GM21723 (cell line): Measurements from ENCODE around the gene HCFC1.

Source experiments
- ATAC-seq: cut with Tn5 transposase; IDR thresholded peaks from one replicate; pipeline ENCODE4 v1.9.1; 2021; ENCODE audit warnings: mild to moderate bottlenecking, moderate library complexity; ENCODE audit not compliant: unreplicated experiment

Gene HCFC1

DNA sequence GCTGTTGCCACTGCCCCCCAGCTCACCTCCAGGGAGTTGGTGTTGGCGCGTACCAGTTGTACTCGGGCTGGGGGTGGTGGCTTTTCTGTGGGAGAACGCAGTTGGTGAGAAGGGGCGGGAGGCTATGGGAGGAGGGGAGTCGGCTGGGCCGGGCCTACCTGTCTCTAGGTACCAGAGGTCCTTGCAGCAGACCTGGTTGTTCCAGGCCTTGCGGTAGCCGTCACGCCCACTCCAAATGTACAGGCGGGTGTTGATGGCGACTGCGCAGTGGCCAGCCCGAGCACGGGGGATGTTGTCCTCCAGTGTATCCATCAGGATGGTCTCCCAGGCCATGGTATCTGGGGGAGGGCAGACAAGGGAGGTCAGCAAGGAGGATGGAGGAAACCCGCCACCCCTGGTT is 11.5 kb downstream of the HCFC1 start:
- no peak for ATAC-seq

GRCh38 chrX:153959649-153960048 is 12.0 kb downstream of the HCFC1 start:
- no peak for ATAC-seq

GRCh38 chrX:153958605-153959004 is 13.0 kb downstream of the HCFC1 start:
- no peak for ATAC-seq

GRCh38 chrX:153957224-153957623 is 14.4 kb downstream of the HCFC1 start:
- no peak for ATAC-seq

DNA sequence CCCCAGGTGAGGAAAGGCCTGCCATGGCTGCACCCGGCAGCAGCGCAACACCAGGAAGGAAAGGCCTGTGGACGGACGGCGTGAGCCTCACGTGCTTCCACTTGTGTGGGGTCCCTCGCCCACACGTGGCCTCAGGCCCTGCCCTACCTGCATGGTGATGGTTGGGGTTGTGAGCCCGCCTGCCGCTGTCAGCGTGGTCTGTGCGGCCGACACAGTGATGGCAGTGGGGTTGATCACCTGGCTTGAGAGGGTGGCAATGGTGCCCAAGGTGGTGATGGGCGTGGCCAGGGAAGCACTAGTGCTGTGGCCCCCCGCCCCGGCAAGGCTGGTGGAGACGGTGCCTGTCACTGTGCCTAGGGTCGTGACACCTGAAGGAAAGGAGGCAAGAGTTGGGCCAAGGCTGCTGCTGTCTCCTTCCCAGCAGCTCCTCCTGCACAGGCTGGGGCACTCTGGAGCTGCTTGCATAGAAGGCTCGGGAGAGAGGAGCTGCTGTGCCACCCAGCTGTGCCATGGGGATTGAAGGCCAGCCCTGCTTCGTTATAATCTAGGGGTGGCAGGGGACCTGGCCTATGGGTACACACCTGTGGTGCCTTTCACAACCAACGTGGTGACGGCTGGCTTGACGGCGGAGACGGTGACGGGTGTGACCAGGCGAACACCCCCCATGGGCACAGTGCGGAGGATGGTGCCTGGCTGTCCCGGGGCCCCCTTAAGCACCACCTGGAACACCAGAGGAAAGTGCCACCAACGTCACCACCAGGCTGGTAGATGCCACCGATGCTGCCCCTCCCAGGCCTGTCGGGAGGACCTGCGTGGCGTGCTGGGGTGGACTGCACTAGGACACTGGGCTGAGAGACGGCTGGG is 15.3 kb downstream of the HCFC1 start:
- ATAC-seq: no peak

DNA sequence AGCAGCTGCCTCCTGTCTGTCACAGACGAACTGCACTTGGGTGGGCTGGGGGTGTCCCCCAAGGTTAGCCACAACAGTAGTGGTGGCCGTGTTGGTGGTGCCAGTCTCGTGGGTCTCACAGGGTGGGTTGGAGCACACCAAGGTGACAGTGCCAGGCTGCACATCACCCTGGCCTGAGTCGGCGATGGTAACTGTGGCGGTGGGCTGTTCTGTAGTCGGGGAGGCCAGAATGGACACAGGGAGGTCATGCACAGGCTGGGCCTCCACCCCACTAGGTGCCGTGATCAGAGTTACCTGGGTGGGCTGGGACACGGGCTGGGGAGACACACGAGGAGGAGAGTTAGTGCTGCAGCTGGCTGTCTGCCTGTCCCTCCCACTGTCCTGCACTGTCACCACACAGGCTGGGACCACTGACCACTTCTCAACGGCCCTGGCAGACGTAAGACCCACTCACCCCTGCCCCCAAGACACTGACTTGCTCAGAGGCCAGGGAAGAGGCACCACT is 16.3 kb downstream of the HCFC1 start:
- ATAC-seq: no peak

- no peak for ATAC-seq
Measured at GRCh38 chrX:153954558-153955227, 16.9 kb downstream of the HCFC1 start.

DNA sequence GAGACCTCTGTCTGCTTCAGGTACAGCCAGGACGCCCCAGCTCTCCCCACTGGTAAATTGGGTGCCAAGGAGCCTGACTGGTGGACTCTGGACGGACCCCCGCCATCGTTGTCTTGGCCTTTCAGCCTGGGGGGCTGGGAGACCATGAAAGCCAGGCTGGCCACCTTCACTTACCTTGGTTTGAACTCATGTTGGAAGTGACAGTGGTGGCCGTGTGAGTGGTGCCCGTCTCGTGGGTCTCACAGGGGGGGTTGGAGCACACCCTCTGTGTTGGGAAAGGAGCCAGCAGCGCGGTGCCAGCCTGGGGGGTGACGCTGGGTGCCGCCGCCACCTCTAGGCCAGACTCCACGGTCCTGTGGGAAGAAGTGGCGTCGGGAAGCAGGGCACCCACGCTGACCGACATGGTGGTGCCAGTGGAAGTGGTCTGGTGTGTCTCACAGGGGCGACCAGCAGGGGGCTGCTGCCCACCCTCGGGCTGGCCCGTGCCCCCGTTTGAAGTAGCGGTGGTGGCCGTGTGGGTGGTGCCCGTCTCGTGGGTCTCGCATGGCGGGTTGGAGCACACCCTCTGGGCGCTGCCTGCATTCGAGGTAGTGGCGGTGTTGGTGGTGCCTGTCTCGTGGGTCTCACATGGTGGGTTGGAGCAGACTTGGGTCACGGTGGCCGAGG is 17.6 kb downstream of the HCFC1 start:
- no peak for ATAC-seq

DNA sequence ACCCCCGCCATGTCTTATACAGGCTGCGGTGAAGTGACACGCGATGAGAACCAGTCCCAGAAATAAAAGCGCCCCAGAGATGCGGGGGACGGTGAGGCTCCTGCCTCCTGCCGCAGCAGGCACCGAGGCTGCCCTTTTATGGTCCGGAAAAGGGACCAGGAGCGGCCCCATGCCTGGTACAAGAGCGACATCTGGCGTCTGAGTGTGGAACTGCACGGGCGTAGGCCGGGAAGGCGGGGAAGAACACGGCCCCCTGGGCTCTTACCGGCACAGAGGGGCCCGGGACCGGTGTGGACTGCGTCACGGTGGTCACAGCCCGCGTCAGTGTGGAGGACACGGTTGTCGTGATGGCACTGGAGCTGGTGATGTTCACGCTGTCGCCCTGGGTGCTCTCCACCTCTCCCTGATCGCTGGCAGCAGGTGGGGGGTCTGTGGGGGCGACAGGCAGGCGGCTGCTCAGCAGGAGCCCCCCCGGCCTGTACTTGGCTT is 18.2 kb downstream of the HCFC1 start:
- peak; percentile 64 for ATAC-seq

DNA sequence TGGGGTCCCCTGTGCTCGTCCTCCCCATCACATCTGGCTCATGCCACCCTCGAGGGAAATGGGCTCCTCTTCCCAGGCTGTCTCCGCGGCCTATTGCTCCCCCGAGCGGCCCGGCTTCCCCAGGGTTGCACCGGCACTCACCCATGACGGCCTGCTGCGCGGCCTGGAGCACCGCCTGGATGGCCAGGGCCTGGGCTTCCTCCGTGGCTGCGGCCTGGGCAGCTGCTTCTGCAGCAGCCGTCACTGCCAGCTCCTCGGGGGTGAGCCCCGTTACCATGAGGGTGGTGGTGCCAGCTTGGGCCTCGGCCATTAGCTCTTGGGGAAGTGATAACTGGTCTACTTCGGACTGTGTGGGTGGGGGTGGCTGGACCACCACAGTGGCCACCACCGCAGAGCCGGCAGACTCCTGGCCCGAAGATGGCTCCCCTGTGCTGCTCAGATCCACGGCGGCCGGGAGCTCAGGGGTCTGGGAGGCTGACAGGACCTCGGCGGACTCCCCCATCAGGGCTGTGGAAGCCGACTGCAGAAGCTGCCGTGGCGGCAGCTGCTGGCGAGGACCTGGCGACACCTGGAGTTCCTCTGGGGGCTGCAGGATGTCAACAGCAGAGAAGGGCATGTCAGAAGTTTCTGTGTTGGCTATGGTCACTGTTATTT is 19.1 kb downstream of the HCFC1 start:
- no peak for ATAC-seq

DNA sequence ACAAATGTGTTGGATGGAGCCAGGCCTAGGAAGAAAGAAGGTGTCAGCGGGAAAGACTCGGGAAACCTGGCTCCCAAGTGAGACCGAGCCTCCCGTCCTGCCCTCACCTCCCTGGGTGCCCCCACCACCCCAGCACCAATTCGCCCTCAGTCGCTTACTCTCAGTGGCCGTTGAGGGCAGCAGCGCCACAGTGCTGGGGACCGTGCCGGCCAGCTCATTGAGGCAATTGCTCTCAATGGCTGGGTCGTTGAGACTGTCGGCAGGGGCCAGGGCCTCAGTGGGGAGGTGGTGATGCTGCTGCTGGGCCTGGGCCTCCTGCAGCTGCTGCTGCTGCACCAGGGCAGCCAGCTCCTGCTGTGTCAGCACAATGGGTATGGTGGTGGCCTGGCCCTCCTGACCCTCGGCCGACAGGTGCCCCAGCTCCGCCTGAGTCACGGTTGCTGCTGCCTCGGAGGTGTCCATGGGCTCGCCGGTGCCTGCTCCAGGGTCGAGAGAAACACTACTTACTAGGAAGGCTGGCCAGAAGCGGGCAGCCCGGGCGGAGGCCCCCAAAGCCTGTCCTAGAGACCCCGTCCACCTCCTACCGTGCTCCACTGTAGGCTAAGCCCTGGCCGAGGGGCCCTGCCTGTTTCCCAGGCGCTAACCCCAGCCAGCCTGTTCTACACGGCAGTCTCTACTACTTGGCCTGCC is 19.8 kb downstream of the HCFC1 start:
- no peak for ATAC-seq

DNA sequence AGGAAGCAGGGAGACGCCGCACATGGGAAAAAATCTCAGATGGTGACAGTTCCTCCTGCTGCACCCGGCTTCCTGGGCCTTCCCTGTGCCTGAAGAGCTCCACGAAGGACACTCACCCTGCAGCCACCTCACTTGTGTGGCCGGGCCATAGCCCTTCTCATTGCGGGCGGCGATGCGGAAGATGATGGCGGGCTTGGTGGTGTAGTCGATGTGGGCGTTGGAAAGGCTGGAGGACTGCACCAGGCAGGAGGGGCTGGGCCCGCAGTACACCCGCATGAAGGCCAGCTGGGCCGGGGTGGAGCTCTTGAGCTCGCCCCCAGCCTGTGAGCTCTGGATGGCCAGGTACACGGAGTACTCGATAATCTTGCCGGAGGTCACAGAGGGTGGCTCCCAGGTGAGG is 21.5 kb downstream of the HCFC1 start:
- no peak for ATAC-seq

DNA sequence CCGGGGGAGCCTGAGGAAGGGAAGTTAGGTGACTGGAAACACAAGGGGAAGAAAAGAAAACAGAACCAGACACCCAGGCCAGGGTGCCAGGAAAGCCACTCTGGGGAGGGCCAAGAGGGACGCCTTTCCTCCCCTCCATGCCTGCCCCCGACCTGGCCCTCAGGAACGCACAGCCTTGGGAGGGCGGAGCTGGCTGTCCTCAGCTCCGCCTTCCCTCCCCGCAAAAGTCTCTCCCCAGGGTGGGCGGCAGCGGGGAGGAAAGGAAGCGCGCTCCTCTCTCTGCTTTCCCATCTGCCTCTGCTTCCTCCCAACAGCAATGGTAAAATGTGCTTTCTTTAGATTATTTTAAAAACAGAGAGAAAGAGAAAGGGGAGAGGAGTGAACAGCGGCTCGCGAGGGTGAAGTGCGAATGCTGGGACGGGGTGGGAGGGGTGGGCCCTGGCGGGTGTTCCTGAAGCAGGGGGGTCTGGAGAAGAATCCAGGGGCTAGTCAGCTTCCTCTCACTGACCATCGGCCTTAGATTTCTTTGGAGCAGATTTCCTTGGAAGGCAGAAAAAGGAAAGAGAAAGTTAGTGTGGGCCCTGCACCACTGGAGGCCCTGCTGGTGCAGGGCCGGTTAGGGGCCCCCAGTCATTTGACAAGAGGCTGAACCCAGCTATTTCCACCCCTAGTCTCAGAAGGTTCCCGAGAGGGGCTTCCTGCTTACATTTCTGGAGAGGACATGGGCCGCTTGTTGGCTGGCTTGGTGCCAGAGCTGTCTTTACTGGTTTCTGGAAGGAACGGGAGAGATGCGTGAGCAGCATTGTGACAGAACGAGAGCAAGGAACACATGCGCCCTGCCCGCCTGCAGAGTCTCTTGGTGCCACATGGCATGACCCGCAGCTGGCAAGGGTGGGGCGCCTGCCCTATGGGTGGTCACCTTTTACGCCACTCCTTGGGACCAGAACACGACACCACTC is 22.5 kb downstream of the HCFC1 start:
- no peak for ATAC-seq

DNA sequence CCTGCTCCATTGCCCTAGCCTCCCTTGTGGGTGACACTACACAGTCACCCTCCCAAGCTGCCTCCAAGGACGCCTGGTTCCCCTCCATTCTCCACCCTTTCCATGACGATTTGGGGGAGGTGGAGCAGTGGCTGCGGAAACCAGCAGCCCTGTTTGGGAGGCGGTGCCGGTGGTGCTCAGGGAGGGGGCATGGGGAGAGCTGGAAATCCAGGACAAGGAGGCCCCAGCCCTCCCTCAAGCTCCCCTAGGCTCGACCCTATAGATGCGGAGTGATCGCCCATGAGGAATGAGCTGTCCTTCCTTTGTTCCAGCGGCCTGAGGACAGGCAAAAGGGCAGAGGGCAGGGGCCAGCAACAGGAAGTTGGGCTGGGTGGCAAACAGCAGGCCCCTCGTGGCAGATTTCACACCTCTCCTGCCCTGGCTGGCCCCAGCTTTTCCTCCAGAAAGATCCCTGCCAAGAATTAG is 23.6 kb downstream of the HCFC1 start:
- no peak for ATAC-seq

DNA sequence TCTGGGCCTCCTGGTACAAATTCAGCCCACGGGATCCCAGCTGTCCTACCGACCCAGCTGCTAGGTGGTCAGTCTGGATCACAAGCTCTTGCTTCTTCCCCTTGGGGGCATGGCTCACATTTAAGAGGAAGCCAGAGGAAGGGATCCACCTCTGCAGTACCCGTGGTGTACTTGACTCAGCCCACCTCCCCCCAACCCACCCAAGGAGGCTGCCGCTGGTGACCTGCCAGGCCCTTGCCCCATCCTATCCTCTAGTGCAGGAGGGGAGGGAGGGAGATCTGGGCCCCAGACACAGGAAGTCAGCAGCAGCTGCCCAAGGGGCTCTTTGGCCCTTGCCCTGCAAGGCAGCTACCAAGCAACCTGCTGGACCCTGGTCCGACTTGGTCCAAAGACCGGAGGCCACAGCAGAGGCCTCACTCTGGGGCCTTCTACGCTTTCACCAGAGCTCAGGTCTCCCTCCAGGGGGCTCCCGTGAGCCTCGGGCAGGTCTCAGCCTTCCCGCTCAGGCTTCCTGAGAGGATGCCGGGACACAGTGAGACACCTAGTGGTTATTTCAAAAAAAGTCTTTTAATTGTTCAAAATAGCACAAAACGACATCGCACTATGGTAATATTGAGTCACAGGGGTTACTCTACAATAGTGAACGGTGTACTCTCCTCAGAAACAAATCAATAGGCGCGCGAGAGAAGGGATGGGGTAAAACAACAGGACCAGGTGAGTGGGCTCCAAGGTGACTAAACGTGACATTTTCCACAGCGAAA is 24.4 kb downstream of the HCFC1 start:
- ATAC-seq: peak; percentile 75

- ATAC-seq: no peak
Measured at GRCh38 chrX:153945956-153946943, 25.4 kb downstream of the HCFC1 start.

- no peak for ATAC-seq
Measured at GRCh38 chrX:153944800-153945150, 26.8 kb downstream of the HCFC1 start.
